Measurements from ENCODE around the gene TYMS. TPM values are rescaled to one million over a fixed set of nuclear protein-coding genes. Genes with fewer than 3 reads are reported as not detected.

The TYMS gene
- total and polyA plus RNA-seq, 9 of the 15 experiments (the other 6 are each of a cell fraction or from before 2014, with no cell fraction given): 69.1 to 409 (median 175) TPM

DNA sequence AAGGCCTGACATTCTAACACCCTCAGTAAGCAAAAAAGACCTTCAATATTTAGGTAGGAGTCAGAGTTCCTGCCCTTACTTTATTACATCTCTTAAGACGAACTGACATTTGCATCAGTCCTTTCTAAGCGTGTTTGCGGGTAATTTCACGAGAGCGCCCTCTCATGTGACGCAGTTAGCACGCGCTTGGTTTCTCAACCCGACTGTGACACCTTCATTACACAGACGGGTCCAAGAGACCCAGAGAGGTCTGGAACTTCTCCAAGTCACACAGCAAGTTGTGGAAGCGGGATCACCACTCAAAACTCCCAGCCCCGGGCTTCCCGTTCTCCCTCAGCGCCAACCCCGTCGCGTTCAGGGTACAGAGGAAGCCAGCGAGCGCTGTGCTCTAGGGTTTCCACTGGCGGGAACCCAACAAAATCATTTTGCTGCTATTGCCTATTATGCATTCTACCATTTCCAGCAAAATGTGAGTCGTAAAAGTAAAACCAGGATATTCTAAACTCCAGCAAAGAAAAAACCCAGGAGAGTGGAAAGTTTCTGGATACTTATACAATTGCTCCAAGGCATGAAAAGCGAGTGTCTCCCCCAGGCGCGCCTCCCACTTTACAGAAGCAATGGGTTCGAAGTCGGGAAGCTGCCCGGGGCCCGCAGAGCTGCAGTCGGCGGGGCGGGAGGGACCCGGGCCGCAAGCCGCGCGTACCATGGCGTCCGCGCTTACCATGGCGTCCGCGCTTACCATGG, 54.4 kb downstream of the TYMS start (continued):
- TF ChIP-seq, protein P1, sequence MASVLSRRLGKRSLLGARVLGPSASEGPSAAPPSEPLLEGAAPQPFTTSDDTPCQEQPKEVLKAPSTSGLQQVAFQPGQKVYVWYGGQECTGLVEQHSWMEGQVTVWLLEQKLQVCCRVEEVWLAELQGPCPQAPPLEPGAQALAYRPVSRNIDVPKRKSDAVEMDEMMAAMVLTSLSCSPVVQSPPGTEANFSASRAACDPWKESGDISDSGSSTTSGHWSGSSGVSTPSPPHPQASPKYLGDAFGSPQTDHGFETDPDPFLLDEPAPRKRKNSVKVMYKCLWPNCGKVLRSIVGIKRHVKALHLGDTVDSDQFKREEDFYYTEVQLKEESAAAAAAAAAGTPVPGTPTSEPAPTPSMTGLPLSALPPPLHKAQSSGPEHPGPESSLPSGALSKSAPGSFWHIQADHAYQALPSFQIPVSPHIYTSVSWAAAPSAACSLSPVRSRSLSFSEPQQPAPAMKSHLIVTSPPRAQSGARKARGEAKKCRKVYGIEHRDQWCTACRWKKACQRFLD (CRISPR knock-in tag; IDR thresholded peaks at IDR 0.05): peak; percentile 39; the same call in 1 of the 2 replicates
- TF ChIP-seq NR4A1 (CRISPR knock-in tag; IDR thresholded peaks at IDR 0.05): no peak
- 0 out of 2 replicates have a peak, but pooled peaks have one; percentile 20 for TF ChIP-seq NR4A1 (tag; IDR thresholded peaks at IDR 0.05)
- TF ChIP-seq, protein P2, sequence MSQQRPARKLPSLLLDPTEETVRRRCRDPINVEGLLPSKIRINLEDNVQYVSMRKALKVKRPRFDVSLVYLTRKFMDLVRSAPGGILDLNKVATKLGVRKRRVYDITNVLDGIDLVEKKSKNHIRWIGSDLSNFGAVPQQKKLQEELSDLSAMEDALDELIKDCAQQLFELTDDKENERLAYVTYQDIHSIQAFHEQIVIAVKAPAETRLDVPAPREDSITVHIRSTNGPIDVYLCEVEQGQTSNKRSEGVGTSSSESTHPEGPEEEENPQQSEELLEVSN (IDR thresholded peaks at IDR 0.05; ENCODE audit: borderline replicate concordance in 1 of 2, extremely low read depth in 1 of 2, insufficient read depth in 1 of 2, insufficient read length in 1 of 2, low read depth in 1 of 2, low read length in 1 of 2, poor library complexity in 1 of 2, severe bottlenecking in 1 of 2): peak; percentile 37 to 57
- TF ChIP-seq, protein P3, sequence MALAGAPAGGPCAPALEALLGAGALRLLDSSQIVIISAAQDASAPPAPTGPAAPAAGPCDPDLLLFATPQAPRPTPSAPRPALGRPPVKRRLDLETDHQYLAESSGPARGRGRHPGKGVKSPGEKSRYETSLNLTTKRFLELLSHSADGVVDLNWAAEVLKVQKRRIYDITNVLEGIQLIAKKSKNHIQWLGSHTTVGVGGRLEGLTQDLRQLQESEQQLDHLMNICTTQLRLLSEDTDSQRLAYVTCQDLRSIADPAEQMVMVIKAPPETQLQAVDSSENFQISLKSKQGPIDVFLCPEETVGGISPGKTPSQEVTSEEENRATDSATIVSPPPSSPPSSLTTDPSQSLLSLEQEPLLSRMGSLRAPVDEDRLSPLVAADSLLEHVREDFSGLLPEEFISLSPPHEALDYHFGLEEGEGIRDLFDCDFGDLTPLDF (CRISPR knock-in tag; IDR thresholded peaks at IDR 0.05): no peak
- no peak; the same call in none of the 2 replicates for TF ChIP-seq CC2D1A (IDR thresholded peaks at IDR 0.05)
- TF ChIP-seq, protein P4, sequence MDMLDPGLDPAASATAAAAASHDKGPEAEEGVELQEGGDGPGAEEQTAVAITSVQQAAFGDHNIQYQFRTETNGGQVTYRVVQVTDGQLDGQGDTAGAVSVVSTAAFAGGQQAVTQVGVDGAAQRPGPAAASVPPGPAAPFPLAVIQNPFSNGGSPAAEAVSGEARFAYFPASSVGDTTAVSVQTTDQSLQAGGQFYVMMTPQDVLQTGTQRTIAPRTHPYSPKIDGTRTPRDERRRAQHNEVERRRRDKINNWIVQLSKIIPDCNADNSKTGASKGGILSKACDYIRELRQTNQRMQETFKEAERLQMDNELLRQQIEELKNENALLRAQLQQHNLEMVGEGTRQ (CRISPR knock-in tag; IDR thresholded peaks at IDR 0.05): peak; percentile 44; the same call in 1 of the 2 replicates
- TF ChIP-seq ZFP36 (IDR thresholded peaks at IDR 0.05; ENCODE audit: low read depth, low read length, partially characterized antibody): peak; percentile 92
- TF ChIP-seq EGR1 (conservative IDR thresholded peaks at IDR 0.05): no peak
- TF ChIP-seq, protein P5, sequence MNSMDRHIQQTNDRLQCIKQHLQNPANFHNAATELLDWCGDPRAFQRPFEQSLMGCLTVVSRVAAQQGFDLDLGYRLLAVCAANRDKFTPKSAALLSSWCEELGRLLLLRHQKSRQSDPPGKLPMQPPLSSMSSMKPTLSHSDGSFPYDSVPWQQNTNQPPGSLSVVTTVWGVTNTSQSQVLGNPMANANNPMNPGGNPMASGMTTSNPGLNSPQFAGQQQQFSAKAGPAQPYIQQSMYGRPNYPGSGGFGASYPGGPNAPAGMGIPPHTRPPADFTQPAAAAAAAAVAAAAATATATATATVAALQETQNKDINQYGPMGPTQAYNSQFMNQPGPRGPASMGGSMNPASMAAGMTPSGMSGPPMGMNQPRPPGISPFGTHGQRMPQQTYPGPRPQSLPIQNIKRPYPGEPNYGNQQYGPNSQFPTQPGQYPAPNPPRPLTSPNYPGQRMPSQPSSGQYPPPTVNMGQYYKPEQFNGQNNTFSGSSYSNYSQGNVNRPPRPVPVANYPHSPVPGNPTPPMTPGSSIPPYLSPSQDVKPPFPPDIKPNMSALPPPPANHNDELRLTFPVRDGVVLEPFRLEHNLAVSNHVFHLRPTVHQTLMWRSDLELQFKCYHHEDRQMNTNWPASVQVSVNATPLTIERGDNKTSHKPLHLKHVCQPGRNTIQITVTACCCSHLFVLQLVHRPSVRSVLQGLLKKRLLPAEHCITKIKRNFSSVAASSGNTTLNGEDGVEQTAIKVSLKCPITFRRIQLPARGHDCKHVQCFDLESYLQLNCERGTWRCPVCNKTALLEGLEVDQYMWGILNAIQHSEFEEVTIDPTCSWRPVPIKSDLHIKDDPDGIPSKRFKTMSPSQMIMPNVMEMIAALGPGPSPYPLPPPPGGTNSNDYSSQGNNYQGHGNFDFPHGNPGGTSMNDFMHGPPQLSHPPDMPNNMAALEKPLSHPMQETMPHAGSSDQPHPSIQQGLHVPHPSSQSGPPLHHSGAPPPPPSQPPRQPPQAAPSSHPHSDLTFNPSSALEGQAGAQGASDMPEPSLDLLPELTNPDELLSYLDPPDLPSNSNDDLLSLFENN (IDR thresholded peaks at IDR 0.05; ENCODE audit: low read depth in 2 of 2, low read length in 2 of 2): 0 out of 4 replicates have a peak, but pooled peaks of 1 of the 2 experiments have one; percentile 33
- 0 out of 2 replicates have a peak, but pooled peaks have one; percentile 11 for TF ChIP-seq ADNP (tag; IDR thresholded peaks at IDR 0.05)
- TF ChIP-seq KAT8 (IDR thresholded peaks at IDR 0.05; ENCODE audit: low read depth): no peak
- TF ChIP-seq NCOA1 (IDR thresholded peaks at IDR 0.05; ENCODE audit: low read depth): no peak
- peak; percentile 95 for TF ChIP-seq CREM (IDR thresholded peaks at IDR 0.05; ENCODE audit: low read depth)
- no peak for TF ChIP-seq SMAD1 (IDR thresholded peaks at IDR 0.05; ENCODE audit: low read depth, low read length, partially characterized antibody)
- TF ChIP-seq PTBP1 (IDR thresholded peaks at IDR 0.05; ENCODE audit: low read depth, low read length): peak; percentile 73; the same call in 1 of the 2 replicates
- peak; percentile 23; the same call in 1 of the 2 replicates for TF ChIP-seq CTBP1 (IDR thresholded peaks at IDR 0.05; ENCODE audit: borderline replicate concordance)
- 0 out of 2 replicates have a peak, but pooled peaks have one; percentile 67 for TF ChIP-seq ZBTB1 (CRISPR knock-in tag; IDR thresholded peaks at IDR 0.05; ENCODE audit: borderline replicate concordance, low read depth)
- no peak for TF ChIP-seq ATF1 (CRISPR knock-in tag; IDR thresholded peaks at IDR 0.05)
- TF ChIP-seq ATF1 (tag; IDR thresholded peaks at IDR 0.05): peak; percentile 92
